Lung (tissue), 12 donors: Measurements from ENCODE around the gene NCBP2L. TPM values are rescaled to one million over a fixed set of nuclear protein-coding genes. Genes with fewer than 3 reads are reported as not detected.

Experiments
- ATAC-seq: fragments of 200-7000 bp; cut with Tn5 transposase; one replicate; pipeline ENCODE4 v1.9.1; 2020; ENCODE audit warnings: moderate number of reproducible peaks; ENCODE audit not compliant: insufficient read depth, low FRiP score
- DNase-seq, 3 donors: peaks; one replicate each; pipeline ENCODE4 v3.0.0-alpha.2; 2013 to 2017
- H3K27ac ChIP-seq, 2 donors: one replicate each; pipeline ENCODE4 v1.5.1; 2013; ENCODE audit warnings: mild to moderate bottlenecking in 2 of 2, moderate library complexity in 2 of 2, control low read depth in 1 of 2, inconsistent platforms in 1 of 2, low read depth in 1 of 2, low read length in 1 of 2
- H3K27me3 ChIP-seq, 3 donors: one replicate each; pipeline ENCODE4 v1.5.1; 2013; ENCODE audit warnings: low read length in 2 of 3; ENCODE audit not compliant: control insufficient read depth in 3 of 3, insufficient read depth in 3 of 3
- H3K36me3 ChIP-seq, 4 donors: one replicate each; pipeline ENCODE4 v1.5.1; 2013; ENCODE audit warnings: low read length in 4 of 4, mild to moderate bottlenecking in 1 of 4, moderate library complexity in 1 of 4; ENCODE audit not compliant: control insufficient read depth in 4 of 4, insufficient read depth in 4 of 4
- H3K4me1 ChIP-seq, 5 donors: one replicate each; pipeline ENCODE4 v1.5.1; 2013; ENCODE audit warnings: low read length in 5 of 5, mild to moderate bottlenecking in 2 of 5, moderate library complexity in 1 of 5; ENCODE audit not compliant: control insufficient read depth in 5 of 5, insufficient read depth in 5 of 5
- H3K4me3 ChIP-seq: one replicate; pipeline ENCODE4 v1.5.1; 2013; ENCODE audit warnings: mild to moderate bottlenecking, control low read depth, moderate library complexity
- H3K9ac ChIP-seq, 2 donors: one replicate each; pipeline ENCODE4 v1.5.1; 2013; ENCODE audit warnings: low read length in 2 of 2, control low read depth in 1 of 2; ENCODE audit not compliant: insufficient read depth in 1 of 2
- H3K9me3 ChIP-seq, 4 donors: one replicate each; pipeline ENCODE4 v1.5.1; 2013; ENCODE audit warnings: low read length in 3 of 4, mild to moderate bottlenecking in 1 of 4, moderate library complexity in 1 of 4; ENCODE audit not compliant: control insufficient read depth in 4 of 4, insufficient read depth in 3 of 4
- WGBS, 2 donors: extraction: QIAGEN DNeasy Blood & Tissue Kit; methylation state at CpG; one replicate each; pipeline ENCODE4 v1.1.7; 2013; 5-methylcytosine and 5-hydroxymethylcytosine counted together
- polyA plus RNA-seq, 2 donors: library from polyadenylated mRNA; stranded (reverse); fragments of 200-250 nt; gene quantifications; one replicate each; pipeline ENCODE4 v1.2.1, GENCODE V29; 2013
- total RNA-seq, 2 donors: library from RNA; depleted of rRNA in 1 of 2; stranded (reverse); fragments of >200 nt in 1 of 2; gene quantifications; one replicate each; pipeline ENCODE4 v1.2.1, GENCODE V29; 2014 to 2021
- TF ChIP-seq, protein P1 (sequence below): IDR thresholded peaks from 2 replicates; pipeline ENCODE4 v1.5.1; 2012; ENCODE audit warnings: mild to moderate bottlenecking; ENCODE audit errors: control extremely low read depth, extremely low read depth
- donor health status: control.
- donor health status: control.
- donor health status: Bipolar disorder and iron deficiency.
- donor health status: healthy.
- donor health status: DM: yes; HTN: yes; CAD: no.

The NCBP2L gene
- total and polyA plus RNA-seq, 4 donors, result 0.03 to 0.12 (median 0.10) TPM

DNA sequence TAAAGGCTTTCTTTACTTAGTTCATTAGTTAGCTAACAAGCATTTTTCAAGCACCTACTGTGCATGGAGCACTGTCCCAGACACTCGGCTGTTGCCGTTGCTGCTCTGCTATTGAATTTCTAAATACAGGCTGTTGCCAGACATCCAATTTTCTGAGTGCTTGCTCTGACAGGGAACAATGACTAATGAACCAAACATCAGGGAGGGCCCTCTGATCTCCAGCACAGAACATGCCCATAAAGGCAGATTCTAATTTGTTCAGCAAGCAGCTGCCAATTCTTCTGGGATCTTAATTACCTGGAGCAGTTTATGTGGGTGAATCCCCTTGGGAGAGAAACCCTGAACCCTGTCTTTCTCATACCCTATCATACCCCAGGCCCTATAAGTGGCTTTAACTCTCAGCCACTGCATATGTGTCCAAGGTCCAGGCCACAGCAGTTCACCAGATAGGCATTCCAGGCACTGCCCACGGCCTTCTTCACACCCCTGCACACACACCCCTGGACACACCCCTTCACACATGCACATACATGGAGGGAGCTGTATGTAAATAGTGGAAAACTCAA, 29.9 kb upstream of the NCBP2L start:
- peak overlapping the region; percentile 81 to 90 for H3K27ac ChIP-seq
- TF ChIP-seq, protein P1, sequence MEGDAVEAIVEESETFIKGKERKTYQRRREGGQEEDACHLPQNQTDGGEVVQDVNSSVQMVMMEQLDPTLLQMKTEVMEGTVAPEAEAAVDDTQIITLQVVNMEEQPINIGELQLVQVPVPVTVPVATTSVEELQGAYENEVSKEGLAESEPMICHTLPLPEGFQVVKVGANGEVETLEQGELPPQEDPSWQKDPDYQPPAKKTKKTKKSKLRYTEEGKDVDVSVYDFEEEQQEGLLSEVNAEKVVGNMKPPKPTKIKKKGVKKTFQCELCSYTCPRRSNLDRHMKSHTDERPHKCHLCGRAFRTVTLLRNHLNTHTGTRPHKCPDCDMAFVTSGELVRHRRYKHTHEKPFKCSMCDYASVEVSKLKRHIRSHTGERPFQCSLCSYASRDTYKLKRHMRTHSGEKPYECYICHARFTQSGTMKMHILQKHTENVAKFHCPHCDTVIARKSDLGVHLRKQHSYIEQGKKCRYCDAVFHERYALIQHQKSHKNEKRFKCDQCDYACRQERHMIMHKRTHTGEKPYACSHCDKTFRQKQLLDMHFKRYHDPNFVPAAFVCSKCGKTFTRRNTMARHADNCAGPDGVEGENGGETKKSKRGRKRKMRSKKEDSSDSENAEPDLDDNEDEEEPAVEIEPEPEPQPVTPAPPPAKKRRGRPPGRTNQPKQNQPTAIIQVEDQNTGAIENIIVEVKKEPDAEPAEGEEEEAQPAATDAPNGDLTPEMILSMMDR, result no peak
- peaks cover 5 to 18% (median 14%) of the 10 kb centered on the region in 5 donors for H3K4me1 ChIP-seq
- no peaks in the 10 kb centered on the region for H3K36me3 ChIP-seq
- WGBS, 2 donors, result 49 to 82% methylated on average over 3 of the region's 3 CpGs
- DNase-seq (no peak), ATAC-seq (peak; percentile 42)
- no peaks in the 10 kb centered on the region for H3K9me3 ChIP-seq
- H3K4me3 ChIP-seq, result no peak overlapping the region
- H3K9ac ChIP-seq, result no peak overlapping the region
- H3K27me3 ChIP-seq, result peaks cover 0 to 4% (median 3%) of the 10 kb centered on the region in 3 donors

DNA sequence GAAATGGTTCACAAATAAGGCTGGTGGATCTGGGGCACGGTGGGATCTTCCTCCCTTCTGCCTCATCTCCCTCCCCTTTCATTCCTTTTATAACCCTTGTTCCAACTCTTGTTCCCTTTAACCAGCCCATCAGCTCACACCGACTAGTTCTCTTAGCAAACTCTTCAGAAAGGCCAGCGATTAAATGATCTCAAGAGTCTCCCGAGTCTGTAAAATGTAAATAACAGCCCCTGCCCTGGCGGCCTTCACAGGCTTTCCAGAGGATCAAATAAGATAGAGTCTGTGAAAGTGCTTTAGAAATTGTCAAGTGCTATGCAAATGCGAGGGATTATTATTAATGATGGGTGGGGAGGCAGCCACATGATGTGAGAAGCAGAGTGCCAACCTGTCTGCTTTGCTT, 29.0 kb upstream of the NCBP2L start:
- peaks cover 0 to 11% (median 7%) of the 10 kb centered on the region in 5 donors for H3K4me1 ChIP-seq
- no peaks in the 10 kb centered on the region for H3K9me3 ChIP-seq
- H3K36me3 ChIP-seq, result no peaks in the 10 kb centered on the region
- H3K27me3 ChIP-seq, result peaks cover 0 to 4% (median 3%) of the 10 kb centered on the region in 3 donors
- no peak for ATAC-seq
- DNase-seq, result no peak
- peak overlapping the region; percentile 81 to 90 for H3K27ac ChIP-seq
- no peak overlapping the region for H3K9ac ChIP-seq
- WGBS, 2 donors, result 51 to 83% methylated on average over 6 of the region's 6 CpGs
- TF ChIP-seq, protein P1, result no peak
- no peak overlapping the region for H3K4me3 ChIP-seq

GRCh38 chrX:107750263-107750662, 27.3 kb upstream of the NCBP2L start:
- Histone ChIP-seq H3K9ac (no peak overlapping the region), H3K27ac (no peak overlapping the region), H3K9me3 (no peaks in the 10 kb centered on the region), H3K4me3 (no peak overlapping the region), H3K4me1 (peaks cover 0 to 13% (median 7%) of the 10 kb centered on the region in 5 donors), H3K36me3 (no peaks in the 10 kb centered on the region), H3K27me3 (peaks cover 0 to 4% (median 3%) of the 10 kb centered on the region in 3 donors)
- ATAC-seq (no peak), DNase-seq (no peak)
- TF ChIP-seq, protein P1, result no peak
- WGBS, 2 donors, result 88 to 100% methylated on average over 2 to 6 of the region's 6 CpGs
